Measurements from ENCODE around the gene PRSS33.

PRSS33 gene

GRCh38 chr16:2776500-2777139 lies 10.7 kb downstream of the PRSS33 start:
- no peak for DNase-seq

- no peak for DNase-seq
These were observed 11.4 kb downstream of the PRSS33 start for GRCh38 chr16:2775765-2776499.

- DNase-seq = no peak
These were observed 12.1 kb downstream of the PRSS33 start for GRCh38 chr16:2775131-2775716.

GRCh38 chr16:2774161-2774891 lies 13.0 kb downstream of the PRSS33 start:
- no peak for DNase-seq

DNA sequence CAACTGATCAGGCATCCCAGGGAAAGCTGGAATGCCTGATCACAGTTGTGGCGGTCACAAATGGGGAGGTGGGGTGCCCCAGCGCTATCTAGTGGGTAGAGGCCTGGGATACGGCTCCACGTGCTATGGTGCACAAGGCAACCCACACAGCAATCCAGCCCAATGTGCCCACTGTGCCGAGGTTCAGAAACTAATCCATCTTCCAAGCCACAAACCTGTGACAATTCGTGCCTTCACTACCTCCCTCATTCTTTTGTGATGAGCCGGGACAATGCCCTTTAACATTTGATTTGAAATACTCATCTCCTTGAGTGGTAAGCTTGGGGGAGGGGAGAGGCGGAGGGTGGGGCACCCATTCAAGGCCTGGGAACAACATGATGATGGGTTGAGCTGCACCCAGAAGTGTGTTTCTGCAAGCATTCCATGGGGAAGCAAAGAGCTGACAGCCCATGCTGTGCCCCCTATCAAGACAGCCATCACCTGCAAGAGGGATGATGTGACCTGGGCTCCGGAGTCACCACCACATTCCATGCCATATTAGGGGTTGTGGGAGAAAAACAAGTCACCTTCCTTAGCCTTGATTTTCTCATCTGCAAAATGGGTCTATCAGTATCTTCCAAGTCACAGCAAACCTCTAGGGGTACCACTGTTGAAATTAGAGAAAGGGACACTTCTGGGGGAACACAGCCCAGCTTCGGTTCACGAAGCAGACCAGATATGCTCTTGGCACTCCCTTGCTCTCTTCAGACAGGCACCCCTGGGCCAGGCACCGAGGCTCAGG lies 14.0 kb downstream of the PRSS33 start:
- no peak for DNase-seq

DNA sequence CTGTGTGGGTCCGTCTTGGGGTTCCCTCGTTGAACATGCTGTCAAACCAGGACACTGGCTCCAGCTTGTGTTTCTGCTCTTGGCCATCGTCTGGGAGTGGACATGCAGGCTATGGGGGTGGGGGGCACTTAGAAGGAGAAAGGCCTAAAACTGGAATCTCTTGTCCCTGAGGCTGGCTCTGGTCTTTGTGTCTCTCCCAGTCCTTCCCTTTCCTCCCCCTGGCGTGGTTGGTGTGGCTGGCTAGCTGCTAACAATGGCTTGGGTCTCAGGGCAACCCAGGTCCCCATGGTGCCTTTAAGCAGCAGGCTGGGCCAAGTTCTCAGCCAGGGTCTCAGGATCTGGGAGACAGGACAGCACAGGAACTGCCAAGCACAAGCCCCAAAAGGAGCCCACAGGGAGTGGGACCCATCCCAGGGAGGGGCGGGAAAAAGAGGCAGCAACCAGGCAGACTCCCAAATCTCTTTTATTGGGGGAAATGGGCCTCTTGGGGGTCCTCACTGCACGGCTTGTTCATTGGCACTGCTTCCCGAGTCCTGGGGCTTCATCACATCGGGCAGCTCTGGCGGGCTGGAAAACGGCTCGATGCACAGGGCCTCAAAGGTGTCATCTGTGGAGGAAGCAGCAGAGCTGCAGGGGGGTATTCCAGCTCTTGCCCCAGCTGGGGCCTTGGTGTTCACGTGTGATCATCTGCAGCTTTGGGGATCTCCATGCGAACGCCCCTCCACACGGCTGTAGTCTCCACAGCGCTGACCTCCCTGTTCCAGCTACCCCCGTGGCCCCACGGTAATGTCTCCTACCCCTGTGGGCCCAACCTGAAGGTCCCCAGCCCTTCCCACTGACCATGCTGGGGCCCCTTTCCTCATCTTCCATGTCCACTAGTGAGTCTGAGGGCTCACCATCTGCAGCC lies 15.6 kb downstream of the PRSS33 start:
- no peak for DNase-seq

DNA sequence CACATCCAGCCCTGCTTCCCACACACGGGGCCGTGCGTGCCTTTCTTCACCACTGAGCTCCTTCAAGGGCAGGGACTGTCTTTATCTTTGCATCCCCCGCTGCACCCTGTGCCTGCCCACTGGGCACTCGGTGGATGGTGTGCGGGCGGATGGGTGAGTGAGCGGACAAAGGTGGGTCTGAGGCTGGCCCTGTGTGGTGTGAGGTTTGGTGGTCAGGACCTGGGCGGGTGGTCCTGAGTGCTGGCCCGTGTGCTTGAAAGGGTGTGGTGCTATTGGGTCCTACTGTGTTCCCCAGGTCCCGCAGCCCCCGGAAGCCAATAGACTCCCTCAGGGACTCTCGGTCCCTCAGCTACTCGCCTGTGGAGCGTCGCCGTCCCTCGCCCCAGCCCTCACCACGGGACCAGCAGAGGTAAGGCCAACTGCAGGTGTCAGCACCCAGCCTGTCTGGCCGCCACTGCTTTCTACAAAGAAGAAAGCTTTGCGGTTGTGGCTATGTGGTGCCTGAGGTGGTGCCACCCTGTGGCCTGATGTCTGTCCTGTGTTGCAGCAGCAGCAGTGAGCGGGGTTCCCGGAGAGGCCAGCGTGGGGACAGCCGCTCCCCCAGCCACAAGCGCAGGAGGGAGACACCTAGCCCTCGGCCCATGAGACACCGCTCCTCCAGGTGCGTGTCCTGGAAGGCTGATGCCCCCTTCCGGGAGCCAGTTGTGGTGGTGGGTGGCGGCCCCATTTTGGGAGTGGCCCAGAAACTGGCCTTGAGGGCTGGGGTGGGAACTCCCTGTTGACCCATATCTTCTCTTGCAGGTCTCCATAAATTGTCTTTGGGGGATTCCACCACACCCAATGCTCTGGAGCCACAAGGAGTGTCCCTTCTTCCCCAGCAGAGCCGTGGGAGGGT lies 17.1 kb downstream of the PRSS33 start:
- no peak for DNase-seq

DNA sequence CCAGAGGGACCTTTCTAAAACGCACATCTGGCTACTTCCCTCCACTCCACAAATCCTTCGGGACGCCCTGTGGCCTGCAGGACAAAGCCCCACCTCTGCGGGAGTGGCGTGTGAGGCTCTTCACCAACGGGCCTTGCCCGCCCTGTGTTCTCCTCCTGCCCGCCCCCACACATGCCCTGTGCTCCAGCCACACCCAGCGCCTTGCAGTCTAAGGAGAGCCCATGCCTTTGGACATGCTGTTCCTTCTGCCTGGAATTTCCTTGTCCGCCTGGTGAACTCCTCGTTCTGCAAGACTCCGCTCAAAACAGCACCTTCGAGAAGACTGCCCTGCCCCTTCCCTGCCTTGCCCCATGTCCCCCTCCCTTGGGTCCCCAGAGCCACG lies 17.7 kb downstream of the PRSS33 start:
- no peak for DNase-seq

GRCh38 chr16:2769100-2769529 lies 18.2 kb downstream of the PRSS33 start:
- no peak for DNase-seq

DNA sequence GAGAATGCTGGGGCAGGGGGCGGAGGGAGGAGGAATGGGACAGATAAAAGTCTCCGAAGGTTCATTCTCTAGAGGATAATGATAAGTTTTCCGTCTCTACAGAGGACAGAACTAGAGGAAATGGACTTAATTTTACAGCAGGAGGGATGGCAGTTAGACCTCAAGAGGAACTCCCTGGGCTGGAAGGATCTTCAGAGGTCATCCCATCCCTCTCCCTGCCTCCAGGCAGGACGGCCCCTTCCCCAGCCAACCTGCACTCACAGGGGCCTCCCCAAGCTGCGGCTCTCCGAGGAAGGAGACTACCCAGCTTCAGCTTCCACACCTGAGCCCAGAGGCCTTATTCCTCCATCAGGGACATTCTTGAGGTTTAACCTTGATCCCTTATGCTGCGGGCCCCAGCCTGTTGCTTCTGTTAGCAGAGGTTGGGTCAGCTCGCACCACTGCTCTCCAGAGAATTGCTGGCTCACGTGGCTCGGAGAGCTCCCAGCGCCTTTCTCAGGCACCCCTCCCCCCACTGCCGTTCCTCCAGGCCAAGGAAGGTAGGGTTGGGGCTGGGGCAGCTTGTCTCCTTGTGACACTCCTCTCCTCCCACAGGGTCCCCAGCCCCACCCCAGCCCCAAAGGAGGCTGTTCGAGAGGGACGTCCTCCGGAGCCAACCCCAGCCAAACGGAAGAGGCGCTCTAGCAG lies 18.8 kb downstream of the PRSS33 start:
- no peak for DNase-seq

GRCh38 chr16:2767891-2768290 lies 19.5 kb downstream of the PRSS33 start:
- no peak for DNase-seq

- no peak for DNase-seq
These were observed 20.1 kb downstream of the PRSS33 start for GRCh38 chr16:2767140-2767731.

- no peak for DNase-seq
These were observed 20.8 kb downstream of the PRSS33 start for GRCh38 chr16:2766430-2767139.

- no peak for DNase-seq
These were observed 21.6 kb downstream of the PRSS33 start for GRCh38 chr16:2765462-2766404.

DNA sequence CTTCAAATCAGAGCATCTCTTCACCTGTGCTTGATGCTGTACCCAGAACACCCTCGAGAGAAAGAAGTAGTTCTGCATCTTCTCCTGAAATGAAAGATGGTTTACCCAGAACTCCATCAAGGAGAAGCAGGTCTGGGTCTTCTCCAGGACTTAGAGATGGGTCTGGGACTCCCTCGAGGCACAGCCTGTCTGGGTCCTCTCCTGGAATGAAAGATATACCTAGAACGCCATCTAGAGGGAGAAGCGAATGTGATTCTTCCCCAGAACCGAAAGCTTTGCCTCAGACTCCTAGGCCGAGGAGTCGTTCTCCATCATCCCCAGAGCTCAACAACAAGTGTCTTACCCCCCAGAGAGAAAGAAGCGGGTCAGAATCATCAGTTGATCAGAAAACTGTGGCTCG lies 22.6 kb downstream of the PRSS33 start:
- no peak for DNase-seq

DNA sequence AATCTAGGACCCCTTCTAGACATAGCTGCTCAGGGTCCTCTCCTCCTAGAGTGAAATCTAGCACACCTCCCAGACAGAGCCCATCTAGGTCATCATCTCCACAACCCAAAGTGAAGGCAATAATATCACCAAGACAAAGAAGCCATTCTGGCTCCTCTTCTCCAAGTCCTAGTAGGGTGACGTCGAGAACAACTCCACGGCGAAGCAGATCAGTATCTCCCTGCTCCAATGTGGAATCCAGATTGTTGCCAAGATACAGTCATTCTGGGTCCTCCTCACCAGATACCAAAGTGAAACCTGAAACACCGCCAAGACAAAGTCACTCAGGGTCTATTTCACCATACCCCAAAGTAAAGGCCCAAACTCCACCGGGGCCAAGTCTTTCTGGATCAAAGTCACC lies 24.2 kb downstream of the PRSS33 start:
- DNase-seq = no peak

DNA sequence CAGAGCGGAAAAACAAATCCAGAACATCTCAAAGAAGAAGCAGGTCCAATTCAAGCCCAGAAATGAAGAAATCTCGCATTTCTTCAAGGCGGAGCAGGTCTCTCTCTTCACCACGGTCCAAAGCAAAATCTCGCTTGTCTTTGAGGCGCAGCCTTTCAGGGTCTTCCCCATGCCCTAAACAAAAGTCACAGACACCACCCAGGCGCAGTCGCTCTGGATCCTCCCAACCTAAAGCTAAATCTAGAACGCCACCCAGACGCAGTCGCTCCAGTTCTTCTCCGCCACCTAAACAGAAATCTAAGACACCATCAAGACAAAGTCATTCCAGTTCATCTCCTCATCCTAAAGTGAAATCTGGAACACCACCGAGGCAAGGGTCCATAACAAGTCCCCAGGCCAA lies 24.6 kb downstream of the PRSS33 start:
- no peak for DNase-seq

All from effector CD4-positive, alpha-beta T cell (primary cell).